Prostate gland (tissue), 2 donors: ENCODE measurements around the gene TPX2.

Experiments used
- POLR2A ChIP-seq: fragments of 450-650 bp; IDR thresholded peaks from one replicate; pipeline ENCODE4 v1.6.1; 2016; ENCODE audit warnings: antibody characterized with exemption, mild to moderate bottlenecking
- TF ChIP-seq, protein P1 (sequence below), 4 experiments: fragments of 200-600 bp in 2 of 4; fragments of 450-650 bp in 2 of 4; sonication (generic) in 2 of 4; IDR thresholded peaks; 1 replicate in 3 of 4; 2 replicates in 1 of 4; pipeline ENCODE4 v1.5.1; 2016 to 2019; ENCODE audit warnings: antibody characterized with exemption in 4 of 4, mild to moderate bottlenecking in 2 of 4, moderate library complexity in 2 of 4

DNA sequence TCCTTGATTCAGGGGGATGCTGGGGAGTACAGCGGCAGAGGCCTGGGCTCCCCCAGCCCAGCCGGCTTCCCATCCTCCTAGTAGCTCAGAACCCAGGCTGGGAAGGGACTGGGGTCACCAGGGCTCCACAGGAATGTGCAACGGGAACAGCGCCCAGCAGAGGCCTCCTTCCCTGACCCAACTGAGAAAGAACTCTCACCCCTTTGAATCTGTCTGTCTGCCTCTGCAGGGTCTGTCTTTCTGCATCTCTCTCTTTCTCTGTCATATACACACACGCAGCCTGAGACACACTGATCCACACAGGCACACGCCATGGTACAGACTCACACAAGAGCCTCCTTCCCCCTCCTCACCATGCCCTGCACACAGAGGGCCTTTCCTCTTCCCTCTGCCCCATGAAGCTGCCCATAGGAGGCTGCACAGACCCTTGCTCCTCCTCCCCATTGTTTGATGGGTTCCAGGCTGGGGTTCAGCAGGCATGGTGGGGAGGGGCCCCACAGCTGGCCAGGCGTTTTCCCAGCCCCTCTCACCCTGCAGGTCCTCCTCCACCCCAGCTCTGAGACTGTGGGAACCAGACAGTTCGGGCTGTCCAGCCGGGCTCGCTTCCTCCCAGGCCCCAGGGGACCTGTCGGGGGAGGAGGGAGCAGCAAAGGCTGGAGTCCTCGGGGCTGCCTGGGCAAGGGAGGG is 103.5 kb downstream of the TPX2 start:
- no peak for TF ChIP-seq POLR2A
- TF ChIP-seq, protein P1, sequence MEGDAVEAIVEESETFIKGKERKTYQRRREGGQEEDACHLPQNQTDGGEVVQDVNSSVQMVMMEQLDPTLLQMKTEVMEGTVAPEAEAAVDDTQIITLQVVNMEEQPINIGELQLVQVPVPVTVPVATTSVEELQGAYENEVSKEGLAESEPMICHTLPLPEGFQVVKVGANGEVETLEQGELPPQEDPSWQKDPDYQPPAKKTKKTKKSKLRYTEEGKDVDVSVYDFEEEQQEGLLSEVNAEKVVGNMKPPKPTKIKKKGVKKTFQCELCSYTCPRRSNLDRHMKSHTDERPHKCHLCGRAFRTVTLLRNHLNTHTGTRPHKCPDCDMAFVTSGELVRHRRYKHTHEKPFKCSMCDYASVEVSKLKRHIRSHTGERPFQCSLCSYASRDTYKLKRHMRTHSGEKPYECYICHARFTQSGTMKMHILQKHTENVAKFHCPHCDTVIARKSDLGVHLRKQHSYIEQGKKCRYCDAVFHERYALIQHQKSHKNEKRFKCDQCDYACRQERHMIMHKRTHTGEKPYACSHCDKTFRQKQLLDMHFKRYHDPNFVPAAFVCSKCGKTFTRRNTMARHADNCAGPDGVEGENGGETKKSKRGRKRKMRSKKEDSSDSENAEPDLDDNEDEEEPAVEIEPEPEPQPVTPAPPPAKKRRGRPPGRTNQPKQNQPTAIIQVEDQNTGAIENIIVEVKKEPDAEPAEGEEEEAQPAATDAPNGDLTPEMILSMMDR (IDR thresholded peaks at IDR 0.05) = no peak
